Choroid plexus epithelial cell (primary cell): ENCODE measurements around the gene TMEM94.

Source experiments
- DNase-seq: peaks from one replicate; pipeline ENCODE4 v3.0.0-alpha.2; 2010; ENCODE audit warnings: low read depth
- H3K4me3 ChIP-seq: 2 replicates; pipeline ENCODE4 v1.5.1; 2011; ENCODE audit warnings: low read depth, mild to moderate bottlenecking, control low read depth, low read length, moderate library complexity
- CTCF ChIP-seq: conservative IDR thresholded peaks from 2 replicates; pipeline ENCODE4 v1.5.1; 2011; ENCODE audit warnings: low read depth, mild to moderate bottlenecking, control low read depth, inconsistent platforms, low read length, moderate library complexity

The TMEM94 gene

GRCh38 chr17:75492555-75493168 is 36.2 kb downstream of the TMEM94 start:
- no peak for DNase-seq
- H3K4me3 ChIP-seq, result no peak overlapping the region
- TF ChIP-seq CTCF, result no peak

GRCh38 chr17:75493476-75494129 is 37.2 kb downstream of the TMEM94 start:
- TF ChIP-seq CTCF, result no peak
- DNase-seq, result no peak
- no peak overlapping the region for H3K4me3 ChIP-seq

- no peak overlapping the region for H3K4me3 ChIP-seq
- TF ChIP-seq CTCF, result no peak
- no peak for DNase-seq
Observed at GRCh38 chr17:75494326-75494877, 38.0 kb downstream of the TMEM94 start.

- TF ChIP-seq CTCF, result no peak
- DNase-seq, result no peak
- no peak overlapping the region for H3K4me3 ChIP-seq
Observed at GRCh38 chr17:75496005-75496404, 39.6 kb downstream of the TMEM94 start.

- no peak for TF ChIP-seq CTCF
- H3K4me3 ChIP-seq, result no peak overlapping the region
- DNase-seq, result no peak
Observed at GRCh38 chr17:75498039-75498725, 41.7 kb downstream of the TMEM94 start.

- H3K4me3 ChIP-seq, result no peak overlapping the region
- DNase-seq, result no peak
- TF ChIP-seq CTCF, result no peak
Observed at GRCh38 chr17:75498726-75499213, 42.3 kb downstream of the TMEM94 start.
